ENCODE data around the gene NUB1. TPM values are rescaled to one million over a fixed set of nuclear protein-coding genes. Genes with fewer than 3 reads are reported as not detected.

NUB1 gene
- total RNA-seq, 1 donor from 2014 or later: 61.7 TPM

DNA sequence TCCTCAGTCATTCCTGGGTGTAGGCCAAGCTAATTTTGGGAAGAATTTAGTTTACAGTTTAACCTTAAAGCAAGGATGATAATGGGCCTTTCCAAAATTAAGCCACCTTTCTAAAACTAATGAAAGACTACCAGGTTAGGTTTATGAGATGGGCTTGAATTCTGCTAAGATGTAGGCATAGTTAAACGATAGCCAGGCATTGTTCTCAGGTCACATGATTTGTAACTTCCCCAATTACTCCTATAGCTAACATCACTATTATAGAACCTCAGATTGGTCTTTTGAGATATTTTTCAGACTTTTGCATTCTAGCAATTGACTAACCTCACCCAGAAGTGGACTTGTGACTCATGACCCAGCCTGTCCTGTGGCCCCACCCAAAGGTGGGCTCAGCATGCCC lies 7.0 kb upstream of the NUB1 start:
- DNase-seq (ENCODE audit: low spot score): no peak
- Mint-ChIP-seq H3K36me3 (no peaks in the 10 kb centered on the region), H3K9me3 (peaks cover 3% of the 10 kb centered on the region), H3K4me1 (no peaks in the 10 kb centered on the region), H3K27ac (no peak overlapping the region), H3K4me3 (no peak overlapping the region), H3K27me3 (ENCODE audit: insufficient read depth, low read depth) (peaks cover 6% of the 10 kb centered on the region)
- H3K27me3 ChIP-seq: no peaks in the 10 kb centered on the region
- H3K9me3 ChIP-seq (ENCODE audit: low read depth): peaks cover 4% of the 10 kb centered on the region
- no peak overlapping the region for H3K27ac ChIP-seq
- H3F3A ChIP-seq (ENCODE audit: low read depth): no peaks in the 10 kb centered on the region
- no peak overlapping the region for H3K4me3 ChIP-seq
- H3K36me3 ChIP-seq: no peaks in the 10 kb centered on the region
- TF ChIP-seq EZH2phosphoT487 (IDR thresholded peaks at IDR 0.05) (no peak), EZH2 (IDR thresholded peaks at IDR 0.05) (no peak)
- TF ChIP-seq, protein P1, sequence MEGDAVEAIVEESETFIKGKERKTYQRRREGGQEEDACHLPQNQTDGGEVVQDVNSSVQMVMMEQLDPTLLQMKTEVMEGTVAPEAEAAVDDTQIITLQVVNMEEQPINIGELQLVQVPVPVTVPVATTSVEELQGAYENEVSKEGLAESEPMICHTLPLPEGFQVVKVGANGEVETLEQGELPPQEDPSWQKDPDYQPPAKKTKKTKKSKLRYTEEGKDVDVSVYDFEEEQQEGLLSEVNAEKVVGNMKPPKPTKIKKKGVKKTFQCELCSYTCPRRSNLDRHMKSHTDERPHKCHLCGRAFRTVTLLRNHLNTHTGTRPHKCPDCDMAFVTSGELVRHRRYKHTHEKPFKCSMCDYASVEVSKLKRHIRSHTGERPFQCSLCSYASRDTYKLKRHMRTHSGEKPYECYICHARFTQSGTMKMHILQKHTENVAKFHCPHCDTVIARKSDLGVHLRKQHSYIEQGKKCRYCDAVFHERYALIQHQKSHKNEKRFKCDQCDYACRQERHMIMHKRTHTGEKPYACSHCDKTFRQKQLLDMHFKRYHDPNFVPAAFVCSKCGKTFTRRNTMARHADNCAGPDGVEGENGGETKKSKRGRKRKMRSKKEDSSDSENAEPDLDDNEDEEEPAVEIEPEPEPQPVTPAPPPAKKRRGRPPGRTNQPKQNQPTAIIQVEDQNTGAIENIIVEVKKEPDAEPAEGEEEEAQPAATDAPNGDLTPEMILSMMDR (IDR thresholded peaks at IDR 0.05): no peak
- H3K4me1 ChIP-seq: peaks cover 3% of the 10 kb centered on the region
- no peaks in the 10 kb centered on the region for H3K79me2 ChIP-seq (ENCODE audit: low read depth)
- no peak overlapping the region for H2AFZ ChIP-seq (replicated peaks)
- no peaks in the 10 kb centered on the region for H4K20me1 ChIP-seq (ENCODE audit: low read depth)
- no peak overlapping the region for H3K9ac ChIP-seq
- H3K4me2 ChIP-seq: no peak overlapping the region

DNA sequence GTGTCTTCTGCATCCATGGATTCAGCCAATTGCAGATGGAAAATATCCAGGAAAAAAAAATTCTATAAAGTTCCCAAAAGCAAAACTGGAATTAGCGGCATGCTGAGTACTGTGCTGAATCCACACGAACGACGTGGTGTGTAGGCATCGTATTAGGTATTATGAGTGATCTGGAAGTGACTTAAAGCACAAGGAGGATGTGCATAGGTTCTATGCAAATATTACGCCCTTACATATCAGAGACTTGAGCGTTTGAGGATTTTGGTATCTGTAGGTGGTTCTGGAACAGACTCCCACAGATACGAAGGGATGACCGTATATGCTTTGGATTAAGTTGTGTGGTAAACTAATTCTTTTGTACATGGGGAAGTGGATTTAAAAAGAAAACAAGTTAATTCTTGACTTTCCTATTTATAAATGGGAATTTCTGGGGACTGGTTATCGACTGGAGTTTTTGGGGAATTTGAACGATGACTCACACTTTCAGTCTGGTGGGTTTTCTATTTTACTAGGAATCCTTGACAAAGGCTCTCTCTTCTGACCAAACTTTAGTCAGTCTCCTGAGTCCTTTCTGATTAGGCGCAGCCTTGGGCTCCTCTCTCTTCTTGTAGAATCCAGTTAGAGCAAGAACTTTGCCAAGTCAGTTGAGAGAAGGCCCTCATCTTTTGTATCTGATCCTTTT lies 5.4 kb upstream of the NUB1 start:
- peaks cover 3% of the 10 kb centered on the region for H3K9me3 Mint-ChIP-seq
- H3K27ac Mint-ChIP-seq: no peak overlapping the region
- peaks cover 4% of the 10 kb centered on the region for H3K9me3 ChIP-seq (ENCODE audit: low read depth)
- H3K27ac ChIP-seq: no peak overlapping the region
- H2AFZ ChIP-seq (replicated peaks): no peak overlapping the region
- no peaks in the 10 kb centered on the region for H3K36me3 Mint-ChIP-seq
- H3K4me1 ChIP-seq: no peaks in the 10 kb centered on the region
- no peaks in the 10 kb centered on the region for H3K4me1 Mint-ChIP-seq
- H3K9ac ChIP-seq: no peak overlapping the region
- no peak for DNase-seq (ENCODE audit: low spot score)
- no peak for TF ChIP-seq EZH2phosphoT487 (IDR thresholded peaks at IDR 0.05)
- TF ChIP-seq, protein P1 (IDR thresholded peaks at IDR 0.05): no peak
- TF ChIP-seq EZH2 (IDR thresholded peaks at IDR 0.05): no peak
- no peaks in the 10 kb centered on the region for H3K36me3 ChIP-seq
- H3K4me2 ChIP-seq: no peak overlapping the region
- no peak overlapping the region for H3K4me3 Mint-ChIP-seq
- H3F3A ChIP-seq (ENCODE audit: low read depth): peaks cover 7% of the 10 kb centered on the region
- no peaks in the 10 kb centered on the region for H3K27me3 ChIP-seq
- H3K79me2 ChIP-seq (ENCODE audit: low read depth): no peaks in the 10 kb centered on the region
- H3K27me3 Mint-ChIP-seq (ENCODE audit: insufficient read depth, low read depth): peaks cover 6% of the 10 kb centered on the region
- no peaks in the 10 kb centered on the region for H4K20me1 ChIP-seq (ENCODE audit: low read depth)
- H3K4me3 ChIP-seq: no peak overlapping the region

DNA sequence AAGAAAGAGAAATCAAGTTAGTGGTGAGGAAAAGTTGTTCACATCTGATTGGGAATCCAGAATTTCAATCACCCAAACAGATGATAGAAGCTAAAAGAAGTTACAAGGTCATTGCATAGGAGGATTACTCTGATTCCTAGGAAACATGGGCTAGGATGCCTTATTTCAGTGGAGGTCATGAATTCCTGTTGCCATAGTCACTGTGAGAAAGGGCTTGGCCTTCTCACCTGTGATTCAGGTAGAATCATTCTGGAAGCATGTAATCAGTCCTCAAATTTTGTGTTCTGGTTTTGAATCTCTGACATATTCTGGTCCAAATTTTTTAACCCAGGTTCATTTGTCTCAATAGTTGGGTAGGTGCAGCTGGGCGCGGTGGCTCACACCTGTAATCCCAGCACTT lies 4.3 kb upstream of the NUB1 start:
- Mint-ChIP-seq H3K4me3 (no peak overlapping the region), H3K27me3 (ENCODE audit: insufficient read depth, low read depth) (peaks cover 4% of the 10 kb centered on the region), H3K4me1 (peaks cover 5% of the 10 kb centered on the region), H3K36me3 (no peaks in the 10 kb centered on the region), H3K9me3 (peaks cover 3% of the 10 kb centered on the region), H3K27ac (no peak overlapping the region)
- Histone ChIP-seq H3K36me3 (no peaks in the 10 kb centered on the region), H3K27me3 (no peaks in the 10 kb centered on the region), H3K4me1 (peaks cover 2% of the 10 kb centered on the region), H3K4me2 (no peak overlapping the region), H2AFZ (replicated peaks) (no peak overlapping the region), H3K9me3 (ENCODE audit: low read depth) (peaks cover 4% of the 10 kb centered on the region), H4K20me1 (ENCODE audit: low read depth) (no peaks in the 10 kb centered on the region), H3K4me3 (no peak overlapping the region), H3F3A (ENCODE audit: low read depth) (peaks cover 9% of the 10 kb centered on the region), H3K9ac (no peak overlapping the region), H3K27ac (no peak overlapping the region), H3K79me2 (ENCODE audit: low read depth) (peaks cover 7% of the 10 kb centered on the region)
- TF ChIP-seq, protein P1 (IDR thresholded peaks at IDR 0.05): no peak
- TF ChIP-seq EZH2 (IDR thresholded peaks at IDR 0.05): no peak
- TF ChIP-seq EZH2phosphoT487 (IDR thresholded peaks at IDR 0.05): no peak
- no peak for DNase-seq (ENCODE audit: low spot score)
